BJ (cell line): ENCODE measurements around the gene NFS1. TPM values are rescaled to one million over a fixed set of nuclear protein-coding genes. Genes with fewer than 3 reads are reported as not detected.
"Not testable (repeated sequence)": the region's sequence is repeated elsewhere in the genome, so short reads cannot be mapped to it uniquely, and the experiment has no call there.

Experiments
- CTCF ChIA-PET: fragments of 350-600 bp; formaldehyde crosslinking; extraction: SDS; loops from one replicate; lab custom pipeline; 2021; ENCODE audit warnings: antibody characterized with exemption, inconsistent platforms; lab: Yijun Ruan, JAX
- POLR2A ChIA-PET: fragments of 300-600 bp; sonication (Branson Sonifier 250); formaldehyde crosslinking; extraction: SDS; loops from one replicate; lab custom pipeline; 2021; ENCODE audit warnings: antibody characterized with exemption; lab: Charles Lee
- DNase-seq: peaks from one replicate; pipeline ENCODE4 v3.0.0-alpha.2; 2011; ENCODE audit warnings: low read depth
- H3K27me3 ChIP-seq: 2 replicates; pipeline ENCODE4 v1.6.0; 2011; ENCODE audit warnings: low read length; ENCODE audit not compliant: control insufficient read depth, insufficient read depth
- H3K36me3 ChIP-seq: 2 replicates; pipeline ENCODE4 v1.5.1; 2011; ENCODE audit warnings: low read length; ENCODE audit not compliant: control insufficient read depth, insufficient read depth
- H3K4me3 ChIP-seq: 2 replicates; pipeline ENCODE4 v1.5.1; 2011; ENCODE audit warnings: low read depth, mild to moderate bottlenecking, control low read depth, low read length
- polyA plus RNA-seq: library from polyadenylated mRNA; depleted of rRNA; stranded (reverse); fragments of >200 nt; gene quantifications from 2 replicates; pipeline ENCODE4 v1.2.3, GENCODE V29; 2011
- TF ChIP-seq, protein P1 (sequence below): IDR thresholded peaks from 2 replicates; pipeline ENCODE4 v1.5.1; 2011; ENCODE audit warnings: low read depth, mild to moderate bottlenecking, control low read depth, inconsistent platforms, low read length, moderate library complexity; ENCODE audit not compliant: insufficient read depth

The NFS1 gene
- polyA plus RNA-seq, 1 experiment, result 45.6 TPM

- ChIA-PET CTCF (interaction anchor here (0.6 to 1.8 kb wide), 9 partner anchors 11 to 256 kb away, joined by 3 to 7 read pairs (median 3); partner anchors contain the start of gene SCAND1), POLR2A (interaction anchor here (1.0 kb wide), 1 partner anchor 16 kb away, joined by 12 read pairs; no protein-coding TSS in a partner anchor)
- no peaks in the 10 kb centered on the region for H3K27me3 ChIP-seq
- H3K4me3 ChIP-seq, result no peak overlapping the region
- DNase-seq, result no peak
- TF ChIP-seq, protein P1, sequence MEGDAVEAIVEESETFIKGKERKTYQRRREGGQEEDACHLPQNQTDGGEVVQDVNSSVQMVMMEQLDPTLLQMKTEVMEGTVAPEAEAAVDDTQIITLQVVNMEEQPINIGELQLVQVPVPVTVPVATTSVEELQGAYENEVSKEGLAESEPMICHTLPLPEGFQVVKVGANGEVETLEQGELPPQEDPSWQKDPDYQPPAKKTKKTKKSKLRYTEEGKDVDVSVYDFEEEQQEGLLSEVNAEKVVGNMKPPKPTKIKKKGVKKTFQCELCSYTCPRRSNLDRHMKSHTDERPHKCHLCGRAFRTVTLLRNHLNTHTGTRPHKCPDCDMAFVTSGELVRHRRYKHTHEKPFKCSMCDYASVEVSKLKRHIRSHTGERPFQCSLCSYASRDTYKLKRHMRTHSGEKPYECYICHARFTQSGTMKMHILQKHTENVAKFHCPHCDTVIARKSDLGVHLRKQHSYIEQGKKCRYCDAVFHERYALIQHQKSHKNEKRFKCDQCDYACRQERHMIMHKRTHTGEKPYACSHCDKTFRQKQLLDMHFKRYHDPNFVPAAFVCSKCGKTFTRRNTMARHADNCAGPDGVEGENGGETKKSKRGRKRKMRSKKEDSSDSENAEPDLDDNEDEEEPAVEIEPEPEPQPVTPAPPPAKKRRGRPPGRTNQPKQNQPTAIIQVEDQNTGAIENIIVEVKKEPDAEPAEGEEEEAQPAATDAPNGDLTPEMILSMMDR, result no peak
- H3K36me3 ChIP-seq, result peaks cover 37% of the 10 kb centered on the region
Observed at GRCh38 chr20:35718972-35719635, 20.0 kb upstream of the NFS1 start.

DNA sequence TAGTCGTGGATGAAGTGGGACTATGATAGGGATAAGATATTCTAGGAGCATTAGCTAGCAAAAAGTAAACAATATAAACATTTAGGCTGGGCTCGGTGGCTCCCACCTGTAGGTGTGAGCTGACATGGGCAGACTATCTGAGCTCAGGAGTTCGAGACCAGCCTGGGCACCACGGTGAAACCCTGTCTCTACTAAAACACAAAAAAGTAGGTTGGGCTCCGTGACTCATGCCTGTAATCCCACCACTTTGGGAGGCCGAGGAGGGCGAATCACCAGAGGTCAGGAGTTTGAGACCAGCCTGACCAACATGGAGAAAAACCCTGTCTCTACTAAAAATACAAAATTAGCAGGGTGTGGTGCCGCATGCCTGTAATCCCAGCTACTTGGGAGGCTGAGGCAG is 19.2 kb upstream of the NFS1 start:
- POLR2A ChIA-PET, H3K4me3 ChIP-seq, DNase-seq, H3K27me3 ChIP-seq: not testable (repeated sequence)
- CTCF ChIA-PET, result interaction anchor here (1.0 to 1.4 kb wide), 3 partner anchors 15 to 236 kb away, joined by 3 to 5 read pairs (median 4); partner anchors contain the start of gene SCAND1
- H3K36me3 ChIP-seq, result peaks cover 37% of the 10 kb centered on the region

- ChIA-PET CTCF (interaction anchor here (1.7 kb wide), 1 partner anchor 13 kb away, joined by 4 read pairs; no protein-coding TSS in a partner anchor), POLR2A (no interaction called here)
- no peaks in the 10 kb centered on the region for H3K27me3 ChIP-seq
- TF ChIP-seq, protein P1, result no peak
- H3K4me3 ChIP-seq, result no peak overlapping the region
- peaks cover 37% of the 10 kb centered on the region for H3K36me3 ChIP-seq
- no peak for DNase-seq
Observed at GRCh38 chr20:35716330-35716729, 17.2 kb upstream of the NFS1 start.

- TF ChIP-seq, protein P1, result no peak
- CTCF ChIA-PET, result interaction anchor here (1.7 kb wide), 1 partner anchor 12 kb away, joined by 4 read pairs; no protein-coding TSS in a partner anchor
- Histone ChIP-seq H3K36me3 (peaks cover 33% of the 10 kb centered on the region), H3K4me3 (no peak overlapping the region), H3K27me3 (no peaks in the 10 kb centered on the region)
- DNase-seq, result no peak
- POLR2A ChIA-PET, result no interaction called here
Observed at GRCh38 chr20:35715652-35716051, 16.5 kb upstream of the NFS1 start.

DNA sequence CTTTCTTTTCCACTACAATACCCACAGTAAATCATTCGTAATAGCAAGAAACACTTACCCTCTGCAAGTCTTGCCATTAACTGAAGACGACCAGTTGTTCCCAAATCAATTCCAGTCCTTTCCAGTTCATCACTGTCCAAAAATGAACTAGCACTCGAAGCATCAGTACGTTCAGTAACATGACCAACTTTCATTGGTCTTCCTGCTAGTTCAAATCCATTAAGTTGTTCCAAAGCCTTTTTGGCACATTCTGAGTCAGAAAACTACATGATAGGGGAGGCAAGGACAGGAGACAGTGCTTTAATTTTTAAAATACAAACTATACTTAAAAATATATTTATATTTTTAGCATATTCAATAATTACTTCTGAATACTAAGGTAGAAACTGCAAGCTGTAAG is 15.0 kb upstream of the NFS1 start:
- Histone ChIP-seq H3K27me3 (no peaks in the 10 kb centered on the region), H3K4me3 (no peak overlapping the region), H3K36me3 (peaks cover 27% of the 10 kb centered on the region)
- POLR2A ChIA-PET, result no interaction called here
- TF ChIP-seq, protein P1, result no peak
- CTCF ChIA-PET, result interaction anchor here (0.9 to 1.2 kb wide), 2 partner anchors 10 to 14 kb away, joined by 3 to 6 read pairs; no protein-coding TSS in a partner anchor
- no peak for DNase-seq

GRCh38 chr20:35713120-35713519 is 14.0 kb upstream of the NFS1 start:
- DNase-seq, H3K27me3 ChIP-seq, POLR2A ChIA-PET, H3K4me3 ChIP-seq: not testable (repeated sequence)
- peaks cover 23% of the 10 kb centered on the region for H3K36me3 ChIP-seq
- CTCF ChIA-PET, result interaction anchor here (0.6 to 0.8 kb wide), 4 partner anchors 9 to 129 kb away, joined by 3 to 7 read pairs (median 3); no protein-coding TSS in a partner anchor
